ENCODE results near the gene GNAT3.
A peak's percentile ranks its signal among the peaks of the same experiment; 100 is the strongest.

Gene GNAT3

GRCh38 chr7:80460857-80461256 is 51.0 kb downstream of the GNAT3 start:
- DNase-seq = no peak

GRCh38 chr7:80459776-80460510 is 51.9 kb downstream of the GNAT3 start:
- DNase-seq = no peak

GRCh38 chr7:80458822-80459725 is 52.8 kb downstream of the GNAT3 start:
- DNase-seq = no peak

- DNase-seq = no peak
Measured at GRCh38 chr7:80453699-80454340, 58.0 kb downstream of the GNAT3 start.

GRCh38 chr7:80450621-80451308 is 61.1 kb downstream of the GNAT3 start:
- DNase-seq = no peak

GRCh38 chr7:80449836-80450235 is 62.0 kb downstream of the GNAT3 start:
- DNase-seq = no peak

- no peak for DNase-seq
Measured at GRCh38 chr7:80445351-80445750, 66.5 kb downstream of the GNAT3 start.

GRCh38 chr7:80444811-80445210 is 67.1 kb downstream of the GNAT3 start:
- no peak for DNase-seq

GRCh38 chr7:80443325-80443724 is 68.5 kb downstream of the GNAT3 start:
- DNase-seq = peak in 1 of 2 donors; percentile 6

- DNase-seq = no peak
Measured at GRCh38 chr7:80440883-80441282, 71.0 kb downstream of the GNAT3 start.

- no peak for DNase-seq
Measured at GRCh38 chr7:80439894-80440821, 71.7 kb downstream of the GNAT3 start.

- DNase-seq = no peak
Measured at GRCh38 chr7:80435521-80435920, 76.3 kb downstream of the GNAT3 start.

- no peak for DNase-seq
Measured at GRCh38 chr7:80434047-80434446, 77.8 kb downstream of the GNAT3 start.

GRCh38 chr7:80432166-80432565 is 79.7 kb downstream of the GNAT3 start:
- no peak for DNase-seq

GRCh38 chr7:80429181-80429580 is 82.7 kb downstream of the GNAT3 start:
- DNase-seq = no peak

- DNase-seq = peak; percentile 1 to 19
Measured at GRCh38 chr7:80428161-80429054, 83.5 kb downstream of the GNAT3 start.

- no peak for DNase-seq
Measured at GRCh38 chr7:80427218-80427617, 84.6 kb downstream of the GNAT3 start.

- DNase-seq = no peak
Measured at GRCh38 chr7:80420876-80421275, 91.0 kb downstream of the GNAT3 start.

GRCh38 chr7:80417211-80417793 is 94.6 kb downstream of the GNAT3 start:
- DNase-seq = no peak

- no peak for DNase-seq
Measured at GRCh38 chr7:80415522-80415921, 96.3 kb downstream of the GNAT3 start.

Measured in CD4-positive, alpha-beta T cell treated with Interferon alpha-2 for 1 hour (primary cell).